ENCODE measurements around the gene VAMP8. TPM values are rescaled to one million over a fixed set of nuclear protein-coding genes. Genes with fewer than 3 reads are reported as not detected.
A peak's percentile ranks its signal among the peaks of the same experiment; 100 is the strongest.
"Not testable (repeated sequence)": the region's sequence is repeated elsewhere in the genome, so short reads cannot be mapped to it uniquely, and the experiment has no call there.

VAMP8 gene
- polyA plus RNA-seq, 3 donors = 88.1 to 94.9 (median 88.3) TPM

DNA sequence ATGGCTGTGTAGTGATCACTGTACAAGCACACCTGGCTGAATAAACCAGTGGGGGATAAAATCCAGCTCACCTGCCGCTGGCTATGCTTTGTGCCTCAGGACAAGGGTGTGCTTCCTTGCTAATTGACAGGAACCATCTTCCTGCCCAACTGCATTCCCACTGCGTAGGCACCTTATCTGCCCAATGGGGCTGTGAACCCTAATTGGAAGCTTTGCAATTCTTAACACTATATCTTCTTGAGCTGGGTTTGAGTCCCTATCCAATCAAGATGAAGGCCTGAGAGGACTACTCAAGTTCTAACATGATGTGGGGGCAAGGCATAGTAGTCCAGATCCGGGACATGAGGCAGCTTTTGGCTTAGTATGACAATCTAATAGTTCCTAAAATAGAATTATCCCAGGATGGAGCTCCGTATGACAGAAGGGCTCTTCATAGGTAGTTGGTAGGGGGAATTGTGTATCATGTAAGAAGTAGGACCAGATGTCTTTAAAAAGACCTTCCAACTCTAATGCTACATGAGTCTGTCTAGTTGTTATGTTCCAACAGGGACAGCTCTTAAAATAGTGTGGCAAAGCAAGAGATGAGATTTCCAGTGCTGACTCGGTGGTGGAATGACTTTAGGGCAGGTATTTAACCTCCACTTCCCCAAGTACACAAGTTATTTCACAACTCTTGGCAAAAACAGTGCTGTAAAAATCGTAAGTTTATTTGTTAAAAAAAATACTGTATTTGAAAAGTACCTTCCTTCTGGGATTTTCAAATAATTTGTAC, 27.4 kb downstream of the VAMP8 start:
- DNase-seq (ENCODE audit: extremely low read depth in 1 of 11, low read depth in 9 of 11, low spot score in 4 of 11) = no peak

DNA sequence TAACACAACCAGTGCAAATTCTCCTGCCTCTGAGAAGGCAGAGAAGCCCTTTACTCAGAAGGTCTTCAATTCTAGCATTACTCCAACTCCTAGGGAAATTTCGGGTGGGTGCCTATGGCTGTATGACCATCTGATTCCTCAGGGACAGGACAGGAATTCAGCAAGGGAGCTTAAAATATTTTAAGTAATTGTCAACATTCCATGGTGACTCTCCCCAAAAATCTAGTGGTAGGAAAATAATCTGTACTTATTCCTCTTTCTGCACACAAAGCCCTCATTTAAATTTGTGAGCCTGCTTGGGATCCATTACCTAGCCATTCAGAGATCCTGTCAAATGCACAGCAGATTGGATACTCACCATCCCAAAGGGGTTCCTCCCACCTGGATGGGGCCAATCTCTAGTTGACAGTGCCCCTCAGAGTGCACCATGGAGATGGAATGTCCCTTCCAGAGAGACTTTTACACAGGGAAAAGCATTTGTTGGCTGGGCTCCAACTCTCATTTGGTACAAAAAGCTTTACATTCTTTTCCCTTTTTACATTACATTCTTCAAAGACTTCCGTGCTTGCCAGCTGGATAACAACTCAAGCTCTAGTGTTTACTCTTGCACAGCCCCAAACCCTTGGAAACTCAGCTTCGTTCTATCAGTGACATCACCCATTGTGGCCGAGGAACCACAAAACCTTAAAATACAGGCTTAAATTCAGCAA, 28.2 kb downstream of the VAMP8 start:
- DNase-seq (ENCODE audit: extremely low read depth in 1 of 11, low read depth in 9 of 11, low spot score in 4 of 11) = peak in 1 of 11 donors; percentile 85

DNA sequence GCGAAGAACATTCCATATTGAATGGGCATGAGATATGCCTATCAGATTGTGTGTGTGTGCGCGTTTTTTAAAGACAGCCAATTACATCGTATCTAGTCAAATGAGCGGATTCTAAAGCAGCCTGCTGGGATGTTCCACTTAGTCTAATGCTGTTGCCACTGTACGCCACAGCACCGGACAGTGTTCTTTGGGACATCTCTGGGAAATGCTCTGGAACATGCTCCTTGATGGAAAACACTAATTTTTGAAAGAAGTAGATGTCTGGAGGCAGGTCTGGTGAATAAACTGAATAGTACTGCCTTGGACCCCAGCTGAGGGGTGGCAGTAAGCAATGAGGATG, 28.7 kb downstream of the VAMP8 start:
- DNase-seq (ENCODE audit: extremely low read depth in 1 of 11, low read depth in 9 of 11, low spot score in 4 of 11) = no peak

DNA sequence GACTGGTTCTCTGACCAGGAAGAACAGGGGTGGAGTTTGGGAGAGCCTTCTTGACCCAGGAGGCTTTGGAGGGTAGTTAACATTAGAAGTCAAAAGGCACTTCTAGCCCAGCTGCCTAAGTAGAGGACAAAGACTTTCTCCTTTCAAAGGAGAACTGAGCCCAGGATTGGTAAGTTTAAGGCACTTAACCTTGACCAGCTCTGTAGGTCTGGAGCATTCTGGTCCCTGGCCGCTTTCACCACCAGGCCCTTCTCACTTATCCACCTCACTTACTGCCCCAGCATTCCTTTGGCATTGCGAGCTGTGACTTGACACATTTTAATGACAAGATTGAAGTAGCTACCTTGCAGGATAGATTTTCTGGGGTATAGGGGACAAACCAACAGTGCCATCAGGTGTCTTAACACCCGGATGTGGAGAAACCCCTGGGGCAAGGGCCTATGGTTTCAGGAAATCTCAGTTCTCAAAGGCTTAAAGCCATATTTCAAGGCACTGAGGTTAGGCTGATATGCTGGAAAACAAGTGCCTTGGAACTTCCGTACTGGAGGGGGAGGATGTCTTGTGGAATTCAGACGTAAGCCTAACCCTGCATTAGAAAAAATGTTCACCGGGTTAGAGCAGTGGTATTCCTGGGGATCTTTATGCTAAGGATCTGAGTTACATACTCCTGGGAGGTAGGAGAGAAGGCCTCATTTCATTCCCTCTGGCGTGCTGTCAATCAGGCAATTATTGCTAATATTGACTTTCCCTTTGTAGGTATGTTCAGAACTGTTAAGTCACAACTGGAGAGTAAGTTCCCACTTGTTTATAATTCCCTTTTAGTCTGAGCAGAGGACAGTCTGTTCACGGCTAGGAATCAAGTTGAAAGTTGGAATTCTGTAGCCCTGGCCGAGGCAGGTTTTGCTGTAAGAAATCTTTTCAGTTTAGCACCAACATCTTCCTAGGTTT, 30.2 kb downstream of the VAMP8 start:
- no peak for DNase-seq (ENCODE audit: extremely low read depth in 1 of 11, low read depth in 9 of 11, low spot score in 4 of 11)

- DNase-seq (ENCODE audit: extremely low read depth in 1 of 11, low read depth in 9 of 11, low spot score in 4 of 11) = no peak
These were observed 33.9 kb downstream of the VAMP8 start for GRCh38 chr2:85611217-85611704.

- peak in 10 of 11 donors; percentile 77 to 93 (median 86) for DNase-seq (ENCODE audit: extremely low read depth in 1 of 11, low read depth in 9 of 11, low spot score in 4 of 11)
These were observed 34.6 kb downstream of the VAMP8 start, which contains the start of gene C2orf68 for GRCh38 chr2:85611705-85612587. TSS of gene C2orf68 (minus strand) at chr2:85612066. CDS start at chr2:85611984, 82 bp downstream.

DNA sequence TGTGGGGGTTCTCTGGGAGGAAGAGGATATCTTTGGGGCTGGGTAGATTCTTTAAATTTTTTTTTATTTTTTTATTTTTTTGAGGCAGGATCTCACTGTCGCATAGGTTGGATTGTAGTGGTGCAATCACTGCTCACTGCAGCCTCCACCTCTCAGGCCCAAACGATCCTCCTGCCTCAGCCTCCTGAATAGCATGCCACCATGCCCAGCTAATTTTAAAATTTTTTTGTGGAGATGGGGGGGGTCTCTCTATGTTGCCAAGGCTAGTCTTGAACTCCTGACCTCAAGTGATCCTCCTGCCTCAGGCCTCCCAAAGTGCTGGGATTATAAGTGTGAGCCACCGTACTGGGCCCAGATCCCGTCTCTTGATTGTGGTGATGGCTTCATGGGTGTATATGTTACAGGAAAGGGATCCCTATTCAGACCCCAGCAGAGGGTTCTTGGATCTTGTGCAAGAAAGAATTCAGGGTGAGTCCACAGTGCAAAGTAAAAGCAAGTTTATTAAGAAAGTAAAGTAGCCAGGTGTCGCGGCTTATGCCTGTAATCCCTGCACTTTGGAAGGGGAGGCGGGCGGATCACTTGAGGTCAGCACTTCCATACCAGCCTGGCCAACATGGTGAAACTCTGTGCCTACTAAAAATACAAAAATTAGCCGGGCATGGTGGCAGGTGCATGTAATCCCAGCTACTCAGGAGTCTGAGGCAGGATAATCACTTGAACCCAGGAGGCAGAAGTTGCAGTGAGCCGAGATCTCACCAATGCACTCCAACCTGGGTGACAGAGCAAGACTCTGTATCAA, 36.5 kb downstream of the VAMP8 start:
- no peak for DNase-seq (ENCODE audit: extremely low read depth in 1 of 11, low read depth in 9 of 11, low spot score in 4 of 11)

DNA sequence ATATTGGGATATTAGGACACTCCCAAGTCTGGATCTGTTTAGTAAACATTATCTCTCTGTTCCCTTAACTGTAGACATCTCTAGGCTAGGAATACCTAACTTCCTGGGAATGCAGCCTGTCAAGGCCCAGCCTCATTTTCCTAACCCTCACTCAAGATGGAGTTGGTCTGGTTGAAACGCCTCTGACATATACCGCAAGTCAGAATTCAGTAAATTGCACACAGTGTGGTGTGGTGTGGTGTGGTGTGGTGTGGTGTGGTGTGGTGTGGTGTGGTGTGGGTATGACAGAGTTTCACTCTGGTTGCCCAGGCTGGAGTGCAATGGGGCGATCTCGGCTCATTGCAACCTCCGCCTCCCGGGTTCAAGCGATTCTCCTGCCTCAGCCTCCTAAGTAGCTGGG, 37.4 kb downstream of the VAMP8 start:
- not testable (repeated sequence) for DNase-seq (ENCODE audit: extremely low read depth in 1 of 11, low read depth in 9 of 11, low spot score in 4 of 11)

DNA sequence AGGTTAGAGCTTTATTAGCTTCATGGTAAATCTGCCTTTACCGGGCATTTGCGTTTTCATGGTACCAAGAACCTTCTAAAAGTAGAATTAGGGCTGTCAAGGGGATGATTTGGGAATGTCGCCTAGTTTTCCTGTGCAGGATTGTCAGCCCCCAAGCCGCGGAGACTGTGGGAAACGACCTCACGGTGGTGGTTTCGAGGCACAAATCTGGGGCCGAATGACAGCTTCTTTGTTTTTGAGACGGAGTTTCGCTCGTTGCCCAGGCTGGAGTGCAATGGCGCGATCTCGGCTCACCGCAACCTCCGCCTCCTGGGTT, 38.0 kb downstream of the VAMP8 start:
- no peak for DNase-seq (ENCODE audit: extremely low read depth in 1 of 11, low read depth in 9 of 11, low spot score in 4 of 11)

DNA sequence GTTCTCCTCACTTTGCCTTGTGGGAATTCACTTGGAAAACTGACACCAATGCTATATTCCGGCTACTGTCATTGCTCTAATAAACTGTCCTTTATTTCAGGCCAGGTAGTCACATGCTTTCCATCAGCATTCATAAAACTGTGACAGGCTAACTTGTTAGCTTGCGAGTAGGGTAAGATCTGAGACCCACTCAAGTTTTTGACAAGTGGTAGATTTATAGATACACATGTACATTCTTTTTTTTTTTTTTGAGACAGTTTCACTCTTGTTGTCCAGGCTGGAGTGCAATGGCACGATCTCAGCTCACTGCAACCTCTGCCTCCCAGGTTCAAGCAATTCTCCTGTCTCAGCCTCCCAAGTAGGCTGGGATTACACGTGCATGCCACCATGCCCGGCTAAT, 40.3 kb downstream of the VAMP8 start:
- not testable (repeated sequence) for DNase-seq (ENCODE audit: extremely low read depth in 1 of 11, low read depth in 9 of 11, low spot score in 4 of 11)

GRCh38 chr2:85619617-85620016, 42.2 kb downstream of the VAMP8 start:
- no peak for DNase-seq (ENCODE audit: extremely low read depth in 1 of 11, low read depth in 9 of 11, low spot score in 4 of 11)

DNA sequence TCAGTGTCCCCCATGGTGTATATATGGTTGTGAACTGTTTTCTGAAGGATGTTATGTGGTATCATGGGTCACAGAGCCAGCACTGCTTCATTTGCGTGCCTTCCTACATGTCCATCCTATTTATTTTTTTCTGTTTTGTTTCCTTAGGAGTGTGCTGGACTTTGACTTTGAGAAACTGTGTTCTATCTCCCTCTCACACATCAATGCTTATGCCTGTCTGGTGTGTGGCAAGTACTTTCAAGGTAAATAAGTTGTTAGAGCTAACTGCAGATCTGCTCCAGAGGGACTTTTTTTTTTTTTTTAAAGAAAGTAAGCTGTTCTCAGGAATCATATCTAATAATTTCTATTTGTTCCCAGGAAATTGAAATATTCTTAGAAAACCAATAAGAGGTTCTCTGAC, 44.0 kb downstream of the VAMP8 start:
- no peak for DNase-seq (ENCODE audit: extremely low read depth in 1 of 11, low read depth in 9 of 11, low spot score in 4 of 11)

GRCh38 chr2:85623991-85624390, 46.6 kb downstream of the VAMP8 start:
- DNase-seq (ENCODE audit: extremely low read depth in 1 of 11, low read depth in 9 of 11, low spot score in 4 of 11) = no peak

- no peak for DNase-seq (ENCODE audit: extremely low read depth in 1 of 11, low read depth in 9 of 11, low spot score in 4 of 11)
These were observed 51.3 kb downstream of the VAMP8 start for GRCh38 chr2:85628658-85629057.

GRCh38 chr2:85631316-85631715, 53.9 kb downstream of the VAMP8 start:
- DNase-seq (ENCODE audit: extremely low read depth in 1 of 11, low read depth in 9 of 11, low spot score in 4 of 11) = no peak
